ENCODE data around the gene OPCML. TPM values are rescaled to one million over a fixed set of nuclear protein-coding genes. Genes with fewer than 3 reads are reported as not detected.

The OPCML gene
- total and polyA plus RNA-seq, 2 experiments from 2014 or later: 1.2 to 4.4 TPM

GRCh38 chr11:133520707-133521106, 11.6 kb downstream of the OPCML start (continued):
- TF ChIP-seq, protein P1, sequence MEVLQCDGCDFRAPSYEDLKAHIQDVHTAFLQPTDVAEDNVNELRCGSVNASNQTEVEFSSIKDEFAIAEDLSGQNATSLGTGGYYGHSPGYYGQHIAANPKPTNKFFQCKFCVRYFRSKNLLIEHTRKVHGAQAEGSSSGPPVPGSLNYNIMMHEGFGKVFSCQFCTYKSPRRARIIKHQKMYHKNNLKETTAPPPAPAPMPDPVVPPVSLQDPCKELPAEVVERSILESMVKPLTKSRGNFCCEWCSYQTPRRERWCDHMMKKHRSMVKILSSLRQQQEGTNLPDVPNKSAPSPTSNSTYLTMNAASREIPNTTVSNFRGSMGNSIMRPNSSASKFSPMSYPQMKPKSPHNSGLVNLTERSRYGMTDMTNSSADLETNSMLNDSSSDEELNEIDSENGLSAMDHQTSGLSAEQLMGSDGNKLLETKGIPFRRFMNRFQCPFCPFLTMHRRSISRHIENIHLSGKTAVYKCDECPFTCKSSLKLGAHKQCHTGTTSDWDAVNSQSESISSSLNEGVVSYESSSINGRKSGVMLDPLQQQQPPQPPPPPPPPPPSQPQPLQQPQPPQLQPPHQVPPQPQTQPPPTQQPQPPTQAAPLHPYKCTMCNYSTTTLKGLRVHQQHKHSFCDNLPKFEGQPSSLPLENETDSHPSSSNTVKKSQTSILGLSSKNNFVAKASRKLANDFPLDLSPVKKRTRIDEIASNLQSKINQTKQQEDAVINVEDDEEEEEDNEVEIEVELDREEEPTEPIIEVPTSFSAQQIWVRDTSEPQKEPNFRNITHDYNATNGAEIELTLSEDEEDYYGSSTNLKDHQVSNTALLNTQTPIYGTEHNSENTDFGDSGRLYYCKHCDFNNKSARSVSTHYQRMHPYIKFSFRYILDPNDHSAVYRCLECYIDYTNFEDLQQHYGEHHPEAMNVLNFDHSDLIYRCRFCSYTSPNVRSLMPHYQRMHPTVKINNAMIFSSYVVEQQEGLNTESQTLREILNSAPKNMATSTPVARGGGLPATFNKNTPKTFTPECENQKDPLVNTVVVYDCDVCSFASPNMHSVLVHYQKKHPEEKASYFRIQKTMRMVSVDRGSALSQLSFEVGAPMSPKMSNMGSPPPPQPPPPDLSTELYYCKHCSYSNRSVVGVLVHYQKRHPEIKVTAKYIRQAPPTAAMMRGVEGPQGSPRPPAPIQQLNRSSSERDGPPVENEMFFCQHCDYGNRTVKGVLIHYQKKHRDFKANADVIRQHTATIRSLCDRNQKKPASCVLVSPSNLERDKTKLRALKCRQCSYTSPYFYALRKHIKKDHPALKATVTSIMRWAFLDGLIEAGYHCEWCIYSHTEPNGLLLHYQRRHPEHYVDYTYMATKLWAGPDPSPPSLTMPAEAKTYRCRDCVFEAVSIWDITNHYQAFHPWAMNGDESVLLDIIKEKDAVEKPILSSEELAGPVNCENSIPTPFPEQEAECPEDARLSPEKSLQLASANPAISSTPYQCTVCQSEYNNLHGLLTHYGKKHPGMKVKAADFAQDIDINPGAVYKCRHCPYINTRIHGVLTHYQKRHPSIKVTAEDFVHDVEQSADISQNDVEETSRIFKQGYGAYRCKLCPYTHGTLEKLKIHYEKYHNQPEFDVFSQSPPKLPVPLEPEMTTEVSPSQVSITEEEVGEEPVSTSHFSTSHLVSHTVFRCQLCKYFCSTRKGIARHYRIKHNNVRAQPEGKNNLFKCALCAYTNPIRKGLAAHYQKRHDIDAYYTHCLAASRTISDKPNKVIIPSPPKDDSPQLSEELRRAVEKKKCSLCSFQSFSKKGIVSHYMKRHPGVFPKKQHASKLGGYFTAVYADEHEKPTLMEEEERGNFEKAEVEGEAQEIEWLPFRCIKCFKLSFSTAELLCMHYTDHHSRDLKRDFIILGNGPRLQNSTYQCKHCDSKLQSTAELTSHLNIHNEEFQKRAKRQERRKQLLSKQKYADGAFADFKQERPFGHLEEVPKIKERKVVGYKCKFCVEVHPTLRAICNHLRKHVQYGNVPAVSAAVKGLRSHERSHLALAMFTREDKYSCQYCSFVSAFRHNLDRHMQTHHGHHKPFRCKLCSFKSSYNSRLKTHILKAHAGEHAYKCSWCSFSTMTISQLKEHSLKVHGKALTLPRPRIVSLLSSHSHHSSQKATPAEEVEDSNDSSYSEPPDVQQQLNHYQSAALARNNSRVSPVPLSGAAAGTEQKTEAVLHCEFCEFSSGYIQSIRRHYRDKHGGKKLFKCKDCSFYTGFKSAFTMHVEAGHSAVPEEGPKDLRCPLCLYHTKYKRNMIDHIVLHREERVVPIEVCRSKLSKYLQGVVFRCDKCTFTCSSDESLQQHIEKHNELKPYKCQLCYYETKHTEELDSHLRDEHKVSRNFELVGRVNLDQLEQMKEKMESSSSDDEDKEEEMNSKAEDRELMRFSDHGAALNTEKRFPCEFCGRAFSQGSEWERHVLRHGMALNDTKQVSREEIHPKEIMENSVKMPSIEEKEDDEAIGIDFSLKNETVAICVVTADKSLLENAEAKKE (CRISPR knock-in tag; IDR thresholded peaks at IDR 0.05): no peak
- TF ChIP-seq JUNB (IDR thresholded peaks at IDR 0.05; ENCODE audit: unreplicated experiment): no peak

- H3K4me2 ChIP-seq: no peak overlapping the region
- Mint-ChIP-seq H3K4me3 (no peak overlapping the region), H3K9me3 (no peaks in the 10 kb centered on the region), H3K27me3 (ENCODE audit: insufficient read depth, low read depth, poor library complexity) (no peaks in the 10 kb centered on the region), H3K27ac (no peak overlapping the region), H3K4me1 (peaks cover 15% of the 10 kb centered on the region), H3K36me3 (ENCODE audit: low read depth) (no peaks in the 10 kb centered on the region; the same call in 2 of the 3 replicates)
- H3K27ac ChIP-seq (ENCODE audit: low read depth): no peak overlapping the region
- H3K79me2 ChIP-seq (replicated peaks; ENCODE audit: insufficient read depth): peaks cover 16% of the 10 kb centered on the region
- H3K4me1 ChIP-seq (ENCODE audit: insufficient read depth): peaks cover 14% of the 10 kb centered on the region
- no peak for DNase-seq (ENCODE audit: low spot score)
- H3K4me3 ChIP-seq: no peak overlapping the region
- no peak overlapping the region for H2AFZ ChIP-seq
- H3K9me2 ChIP-seq (ENCODE audit: insufficient read depth): peaks cover 19% of the 10 kb centered on the region
- no peaks in the 10 kb centered on the region for H3K27me3 ChIP-seq (ENCODE audit: insufficient read depth)
- no peaks in the 10 kb centered on the region for H3F3A ChIP-seq (replicated peaks; ENCODE audit: low read depth)
- no peak for ATAC-seq
- peaks cover 5% of the 10 kb centered on the region; the same call in 1 of the 2 replicates for H4K20me1 ChIP-seq (replicated peaks; ENCODE audit: insufficient read depth)
- H3K36me3 ChIP-seq (ENCODE audit: insufficient read depth): no peaks in the 10 kb centered on the region
- TF ChIP-seq CTCF (conservative IDR thresholded peaks at IDR 0.05; ENCODE audit: low read depth in 2 of 2) (no peak), REST (IDR thresholded peaks at IDR 0.05; ENCODE audit: unreplicated experiment) (no peak), ZNF114 (CRISPR knock-in tag; IDR thresholded peaks at IDR 0.05) (no peak)
Observed at GRCh38 chr11:133519560-133519959, 12.7 kb downstream of the OPCML start.

Data from GM23338 (cell line).